ENCODE data around the gene PPP1R12A. TPM values are rescaled to one million over a fixed set of nuclear protein-coding genes. Genes with fewer than 3 reads are reported as not detected.

The PPP1R12A gene
- total RNA-seq, 4 donors from 2014 or later, result 82.6 to 128 (median 87.4) TPM

GRCh38 chr12:79838359-79838758, 96.5 kb downstream of the PPP1R12A start:
- no peak for TF ChIP-seq CTCF (IDR thresholded peaks at IDR 0.05; ENCODE audit: low read depth)

- no peak for TF ChIP-seq CTCF (IDR thresholded peaks at IDR 0.05; ENCODE audit: low read depth)
These were observed 97.3 kb downstream of the PPP1R12A start for GRCh38 chr12:79837575-79837974.

- TF ChIP-seq CTCF (IDR thresholded peaks at IDR 0.05; ENCODE audit: low read depth), result no peak
These were observed 99.5 kb downstream of the PPP1R12A start for GRCh38 chr12:79835377-79835843.

- TF ChIP-seq CTCF (IDR thresholded peaks at IDR 0.05; ENCODE audit: low read depth), result no peak
These were observed 100.1 kb downstream of the PPP1R12A start for GRCh38 chr12:79834712-79835376.

GRCh38 chr12:79830440-79830839, 104.5 kb downstream of the PPP1R12A start:
- no peak for TF ChIP-seq CTCF (IDR thresholded peaks at IDR 0.05; ENCODE audit: low read depth)

GRCh38 chr12:79828924-79829323, 106.0 kb downstream of the PPP1R12A start:
- TF ChIP-seq CTCF (IDR thresholded peaks at IDR 0.05; ENCODE audit: low read depth), result no peak

GRCh38 chr12:79827484-79827883, 107.4 kb downstream of the PPP1R12A start:
- TF ChIP-seq CTCF (IDR thresholded peaks at IDR 0.05; ENCODE audit: low read depth), result no peak

Measured in subcutaneous adipose tissue (tissue), 4 donors.